Thyroid gland (tissue), 4 donors: ENCODE data around the gene WDFY1.

Experiments
- CTCF ChIP-seq, 6 experiments: fragments of 200-600 bp in 3 of 6; fragments of 450-650 bp in 3 of 6; sonication (generic) in 3 of 6; IDR thresholded peaks; one replicate each; pipeline ENCODE4 v1.5.1; 2016 to 2019; ENCODE audit warnings: antibody characterized with exemption in 6 of 6, mild to moderate bottlenecking in 2 of 6, inconsistent platforms in 1 of 6, moderate library complexity in 1 of 6
- POLR2A ChIP-seq, 2 donors: fragments of 450-650 bp; IDR thresholded peaks; one replicate each; pipeline ENCODE4 v1.6.1; 2017; ENCODE audit warnings: antibody characterized with exemption in 2 of 2, mild to moderate bottlenecking in 2 of 2, moderate library complexity in 1 of 2

DNA sequence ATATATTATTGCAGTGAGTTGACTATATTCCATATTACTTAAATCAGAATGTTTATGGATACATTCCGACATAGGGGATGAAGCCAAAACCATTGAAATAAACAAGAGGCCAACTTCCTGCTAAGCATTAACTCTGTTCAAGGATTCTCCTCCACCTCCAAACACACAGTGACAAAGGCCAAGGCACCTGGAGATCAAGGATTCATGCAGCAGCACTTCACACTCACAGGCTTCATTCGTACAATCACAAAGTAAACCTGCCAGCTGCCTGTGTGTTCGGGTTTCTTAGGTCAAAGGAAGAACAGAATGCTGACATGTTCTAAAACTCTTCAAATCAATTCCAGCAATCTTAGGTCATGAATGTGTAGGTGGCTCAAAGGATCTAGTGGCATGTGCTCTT is 22.8 kb downstream of the WDFY1 start:
- TF ChIP-seq POLR2A (IDR thresholded peaks at IDR 0.05) (no peak), CTCF (IDR thresholded peaks at IDR 0.05) (no peak)
